Tongue (tissue), 2 donors: ENCODE measurements around the gene CBR4. TPM values are rescaled to one million over a fixed set of nuclear protein-coding genes. Genes with fewer than 3 reads are reported as not detected.

Experiments
- DNase-seq: peaks from one replicate; pipeline ENCODE4 v3.0.0-alpha.2; 2015
- total RNA-seq: library from RNA; depleted of rRNA; stranded (reverse); fragments of >200 nt; gene quantifications from one replicate; pipeline ENCODE4 v1.2.3, GENCODE V29; 2014

The CBR4 gene
- total RNA-seq, 1 donor from 2014 or later = 28.4 TPM

- no peak for DNase-seq
Measured at GRCh38 chr4:169032883-169033645, 23.0 kb upstream of the CBR4 start.

- no peak for DNase-seq
Measured at GRCh38 chr4:169032194-169032593, 22.1 kb upstream of the CBR4 start.

- DNase-seq = no peak
Measured at GRCh38 chr4:169031392-169031791, 21.3 kb upstream of the CBR4 start.

- DNase-seq = no peak
Measured at GRCh38 chr4:169030562-169030982, 20.5 kb upstream of the CBR4 start.

- no peak for DNase-seq
Measured at GRCh38 chr4:169029947-169030346, 19.9 kb upstream of the CBR4 start.

GRCh38 chr4:169027663-169028062 lies 17.6 kb upstream of the CBR4 start:
- no peak for DNase-seq

- DNase-seq = no peak
Measured at GRCh38 chr4:169025184-169025583, 15.1 kb upstream of the CBR4 start.

GRCh38 chr4:169024762-169025161 lies 14.7 kb upstream of the CBR4 start:
- DNase-seq = peak; percentile 64

GRCh38 chr4:169018406-169018805 lies 8.4 kb upstream of the CBR4 start:
- no peak for DNase-seq

- DNase-seq = no peak
Measured at GRCh38 chr4:169017971-169018370, 7.9 kb upstream of the CBR4 start.

GRCh38 chr4:169015186-169015623 lies 5.2 kb upstream of the CBR4 start:
- DNase-seq = no peak

- DNase-seq = no peak
Measured at GRCh38 chr4:169014586-169014985, 4.5 kb upstream of the CBR4 start.

GRCh38 chr4:169013396-169013795 lies 3.3 kb upstream of the CBR4 start:
- no peak for DNase-seq

GRCh38 chr4:169012049-169012448 lies 2.0 kb upstream of the CBR4 start:
- DNase-seq = no peak

- DNase-seq = peak; percentile 80
Measured at GRCh38 chr4:169009286-169010124, 550 bp downstream of the CBR4 start.

- no peak for DNase-seq
Measured at GRCh38 chr4:169005453-169006099, 4.5 kb downstream of the CBR4 start.

GRCh38 chr4:169000315-169000714 lies 9.7 kb downstream of the CBR4 start:
- no peak for DNase-seq

- DNase-seq = peak; percentile 40
Measured at GRCh38 chr4:168999809-169000208, 10.2 kb downstream of the CBR4 start.

GRCh38 chr4:168998596-168998995 lies 11.5 kb downstream of the CBR4 start:
- no peak for DNase-seq

GRCh38 chr4:168995537-168996295 lies 14.3 kb downstream of the CBR4 start:
- peak; percentile 51 for DNase-seq

- DNase-seq = no peak
Measured at GRCh38 chr4:168994958-168995357, 15.1 kb downstream of the CBR4 start.
